ENCODE data around the gene RALGPS2.

GRCh38 chr1:178781533-178782330 is 56.7 kb downstream of the RALGPS2 start:
- TF ChIP-seq CTCF (IDR thresholded peaks at IDR 0.05) (no peak), POLR2A (IDR thresholded peaks at IDR 0.05) (no peak)

Data from sigmoid colon (tissue), 3 donors.